Measurements from ENCODE around the gene KIF18B. TPM values are rescaled to one million over a fixed set of nuclear protein-coding genes. Genes with fewer than 3 reads are reported as not detected.

Gene KIF18B
- total RNA-seq, 4 donors from 2014 or later, result 0.08 to 0.35 (median 0.27) TPM; not detected in 1

DNA sequence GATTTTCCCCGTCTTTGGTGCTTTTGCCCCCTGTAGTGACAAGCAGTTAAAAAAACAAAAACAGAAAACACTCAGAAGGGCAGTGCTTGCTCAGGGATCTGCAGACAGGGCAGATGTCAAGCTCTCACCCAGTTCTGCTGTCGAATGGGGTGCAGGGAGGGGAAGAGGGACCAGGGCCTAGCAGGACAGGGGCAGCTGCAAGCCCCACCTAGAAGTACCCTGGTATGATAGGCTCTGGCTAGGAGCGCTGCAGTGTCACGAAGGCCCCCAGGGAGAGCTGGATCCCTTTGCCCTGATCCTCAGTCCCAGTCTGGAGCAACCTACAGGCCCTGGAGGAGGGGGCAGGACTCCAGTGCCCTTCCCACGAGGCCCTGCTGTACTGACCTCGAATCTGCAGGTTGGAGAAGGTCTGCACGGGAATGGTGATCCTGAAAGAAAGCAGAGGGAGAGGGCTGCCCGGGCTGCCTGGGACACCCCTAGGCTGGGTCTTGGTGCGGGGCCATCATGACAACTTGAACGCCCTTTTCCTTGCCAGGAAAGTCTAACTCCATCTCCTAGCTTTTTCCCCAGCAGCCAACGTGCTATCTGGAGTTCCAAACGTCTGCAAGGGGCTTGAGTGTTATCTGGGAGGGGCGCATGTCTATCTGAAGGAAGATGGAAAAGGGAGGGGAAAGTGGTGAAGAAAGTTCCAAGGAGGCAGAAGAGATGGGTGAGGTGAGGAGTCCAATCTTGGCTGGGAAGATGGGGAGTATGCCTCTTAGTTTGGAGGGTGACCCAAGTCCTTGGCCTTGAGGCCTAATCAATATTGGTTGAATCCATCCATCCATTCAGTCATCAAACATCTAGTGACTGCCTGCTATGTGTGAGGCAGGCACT, 37.1 kb downstream of the KIF18B start:
- H3K9me3 ChIP-seq, result no peaks in the 10 kb centered on the region
- ATAC-seq, result no peak
- no peak overlapping the region for H3K4me3 ChIP-seq
- no peaks in the 10 kb centered on the region for H3K36me3 ChIP-seq
- peaks cover 25% of the 10 kb centered on the region for H3K27me3 ChIP-seq
- no peak for TF ChIP-seq EP300 (IDR thresholded peaks at IDR 0.05)
- no peak for TF ChIP-seq POLR2AphosphoS5 (IDR thresholded peaks at IDR 0.05)
- TF ChIP-seq, protein P1, sequence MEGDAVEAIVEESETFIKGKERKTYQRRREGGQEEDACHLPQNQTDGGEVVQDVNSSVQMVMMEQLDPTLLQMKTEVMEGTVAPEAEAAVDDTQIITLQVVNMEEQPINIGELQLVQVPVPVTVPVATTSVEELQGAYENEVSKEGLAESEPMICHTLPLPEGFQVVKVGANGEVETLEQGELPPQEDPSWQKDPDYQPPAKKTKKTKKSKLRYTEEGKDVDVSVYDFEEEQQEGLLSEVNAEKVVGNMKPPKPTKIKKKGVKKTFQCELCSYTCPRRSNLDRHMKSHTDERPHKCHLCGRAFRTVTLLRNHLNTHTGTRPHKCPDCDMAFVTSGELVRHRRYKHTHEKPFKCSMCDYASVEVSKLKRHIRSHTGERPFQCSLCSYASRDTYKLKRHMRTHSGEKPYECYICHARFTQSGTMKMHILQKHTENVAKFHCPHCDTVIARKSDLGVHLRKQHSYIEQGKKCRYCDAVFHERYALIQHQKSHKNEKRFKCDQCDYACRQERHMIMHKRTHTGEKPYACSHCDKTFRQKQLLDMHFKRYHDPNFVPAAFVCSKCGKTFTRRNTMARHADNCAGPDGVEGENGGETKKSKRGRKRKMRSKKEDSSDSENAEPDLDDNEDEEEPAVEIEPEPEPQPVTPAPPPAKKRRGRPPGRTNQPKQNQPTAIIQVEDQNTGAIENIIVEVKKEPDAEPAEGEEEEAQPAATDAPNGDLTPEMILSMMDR (IDR thresholded peaks at IDR 0.05), result no peak
- TF ChIP-seq POLR2A (IDR thresholded peaks at IDR 0.05), result no peak
- WGBS, 2 donors (ENCODE audit: low coverage in 1 of 2), result 93% methylated on average over 2 to 6 of the region's 13 CpGs
- no peak overlapping the region for H3K27ac ChIP-seq
- peaks cover 0 to 11% (median 5%) of the 10 kb centered on the region in 3 donors for H3K4me1 ChIP-seq

DNA sequence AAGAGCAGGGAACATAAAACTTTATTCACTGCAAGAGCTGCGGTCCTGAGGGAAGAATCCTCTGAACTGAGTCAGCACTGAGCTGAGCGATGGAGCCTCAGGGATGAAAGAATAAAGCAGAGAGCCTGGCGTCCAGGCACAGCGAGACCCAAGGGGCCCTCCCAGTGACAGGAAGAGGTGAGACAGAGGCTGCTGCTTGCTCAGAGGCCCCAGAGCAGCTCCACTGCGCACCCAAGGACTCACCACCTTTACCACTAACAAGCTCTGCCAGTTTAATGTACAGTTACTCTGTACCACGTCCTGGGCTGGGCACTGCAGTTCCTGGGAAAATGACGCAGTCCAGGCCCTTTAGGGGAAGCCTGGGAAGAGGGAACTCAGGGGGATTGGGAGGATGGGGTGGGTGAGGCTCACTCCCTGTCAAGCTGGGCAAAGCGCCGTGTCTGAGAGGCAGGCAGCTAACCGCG, 37.9 kb downstream of the KIF18B start:
- 77 to 80% methylated on average over 7 to 8 of the region's 11 CpGs for WGBS, 2 donors (ENCODE audit: low coverage in 1 of 2)
- H3K27me3 ChIP-seq, result peaks cover 25% of the 10 kb centered on the region
- H3K4me3 ChIP-seq, result no peak overlapping the region
- H3K27ac ChIP-seq, result no peak overlapping the region
- H3K36me3 ChIP-seq, result no peaks in the 10 kb centered on the region
- ATAC-seq, result no peak
- TF ChIP-seq POLR2A (IDR thresholded peaks at IDR 0.05), result no peak
- no peak for TF ChIP-seq POLR2AphosphoS5 (IDR thresholded peaks at IDR 0.05)
- TF ChIP-seq, protein P1 (IDR thresholded peaks at IDR 0.05), result no peak
- no peak for TF ChIP-seq EP300 (IDR thresholded peaks at IDR 0.05)
- no peaks in the 10 kb centered on the region for H3K9me3 ChIP-seq
- peaks cover 0 to 9% (median 5%) of the 10 kb centered on the region in 3 donors for H3K4me1 ChIP-seq

DNA sequence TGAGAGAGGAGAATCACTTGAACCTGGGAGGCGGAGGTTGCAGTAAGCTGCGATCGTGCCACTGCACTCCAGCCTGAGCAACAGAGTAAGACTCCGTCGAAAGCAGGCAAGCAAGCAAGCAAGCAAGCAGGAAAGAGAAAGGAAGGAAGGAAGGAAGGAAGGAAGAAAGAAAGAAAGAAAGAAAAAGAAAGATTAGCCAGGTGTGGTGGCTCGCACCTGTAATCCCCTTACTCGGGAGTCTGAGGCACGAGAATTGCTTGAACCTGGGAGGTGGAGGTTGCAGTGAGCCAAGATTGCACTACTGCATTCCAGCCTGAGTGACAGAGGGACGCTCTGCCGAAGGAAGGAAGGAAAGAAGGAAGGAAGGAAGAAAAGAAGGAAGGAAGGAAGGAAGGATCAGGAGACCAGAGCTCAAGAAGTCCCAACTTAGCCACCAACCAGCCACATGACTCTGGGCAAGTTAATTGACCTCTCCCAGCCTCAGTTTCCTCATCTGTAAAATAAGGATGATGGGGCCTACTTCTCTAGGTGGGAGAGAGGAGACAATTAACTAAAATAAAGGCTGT, 38.7 kb downstream of the KIF18B start:
- ATAC-seq, result no peak
- TF ChIP-seq EP300 (IDR thresholded peaks at IDR 0.05) (no peak), POLR2A (IDR thresholded peaks at IDR 0.05) (no peak), POLR2AphosphoS5 (IDR thresholded peaks at IDR 0.05) (no peak)
- TF ChIP-seq, protein P1 (IDR thresholded peaks at IDR 0.05), result no peak
- WGBS, 2 donors (ENCODE audit: low coverage in 1 of 2), result 80 to 89% methylated on average over 5 to 10 of the region's 10 CpGs

DNA sequence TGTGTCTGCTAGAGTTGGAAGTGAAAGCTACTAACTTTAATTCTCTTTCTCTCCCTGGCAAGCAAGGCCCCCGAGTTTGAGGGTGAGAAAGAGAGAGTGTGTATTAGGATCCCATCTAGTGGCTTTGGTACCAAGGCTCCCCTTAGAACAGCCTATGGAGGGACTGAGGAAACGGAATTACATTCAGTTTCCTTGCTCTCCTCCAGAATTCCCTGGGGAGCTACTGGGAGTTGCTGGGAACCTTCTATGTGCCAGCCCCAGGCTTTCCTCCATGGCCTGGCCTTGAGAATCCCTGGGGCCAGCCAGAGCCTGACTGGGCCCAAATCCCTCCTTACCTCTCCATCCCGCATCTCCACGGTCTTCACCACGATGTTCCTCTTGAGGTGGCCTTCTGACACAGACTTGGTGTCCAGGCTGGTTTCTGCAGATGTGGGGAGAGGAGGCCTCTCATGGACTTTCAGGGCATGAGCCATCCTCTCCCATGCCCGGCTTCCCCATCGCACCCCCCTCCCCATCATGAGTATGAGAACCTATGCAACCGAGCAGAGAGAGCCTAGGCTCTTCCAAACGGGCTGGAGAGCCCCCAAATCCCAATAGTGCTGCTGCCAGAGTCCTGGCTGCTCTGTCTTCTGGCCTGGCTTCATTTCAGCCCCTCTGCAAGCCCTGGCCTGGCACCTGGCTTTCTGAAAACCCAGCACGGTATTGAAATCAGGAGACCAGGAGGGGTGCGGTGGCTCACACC, 39.7 kb downstream of the KIF18B start:
- Histone ChIP-seq H3K4me1 (peaks cover 0 to 9% (median 5%) of the 10 kb centered on the region in 3 donors), H3K4me3 (no peak overlapping the region), H3K27me3 (peaks cover 21% of the 10 kb centered on the region), H3K9me3 (no peaks in the 10 kb centered on the region), H3K27ac (no peak overlapping the region), H3K36me3 (no peaks in the 10 kb centered on the region)
- 63 to 100% methylated on average over 2 of the region's 11 CpGs for WGBS, 2 donors (ENCODE audit: low coverage in 1 of 2)
- ATAC-seq, result no peak
- TF ChIP-seq POLR2AphosphoS5 (IDR thresholded peaks at IDR 0.05), result no peak
- TF ChIP-seq EP300 (IDR thresholded peaks at IDR 0.05), result no peak
- no peak for TF ChIP-seq POLR2A (IDR thresholded peaks at IDR 0.05)
- TF ChIP-seq, protein P1 (IDR thresholded peaks at IDR 0.05), result no peak

More for the DNA sequence above, 38.7 kb downstream of the KIF18B start:
- Histone ChIP-seq H3K27me3 (peaks cover 25% of the 10 kb centered on the region), H3K4me3 (no peak overlapping the region), H3K36me3 (no peaks in the 10 kb centered on the region), H3K27ac (no peak overlapping the region), H3K9me3 (no peaks in the 10 kb centered on the region), H3K4me1 (peaks cover 0 to 9% (median 5%) of the 10 kb centered on the region in 3 donors)
